Peyer's patch (tissue), 4 donors: ENCODE data around the gene MRM1.

Experiments
- CTCF ChIP-seq, 6 experiments: fragments of 450-650 bp in 4 of 6; fragments of 200-600 bp in 2 of 6; sonication (generic) in 1 of 6; IDR thresholded peaks; one replicate each; pipeline ENCODE4 v1.5.1; 2017 to 2019; ENCODE audit warnings: antibody characterized with exemption in 6 of 6, mild to moderate bottlenecking in 3 of 6, moderate library complexity in 1 of 6
- POLR2A ChIP-seq, 2 donors: fragments of 450-650 bp; IDR thresholded peaks; one replicate each; pipeline ENCODE4 v1.5.1; 2017; ENCODE audit warnings: antibody characterized with exemption in 2 of 2, mild to moderate bottlenecking in 2 of 2, moderate library complexity in 2 of 2

GRCh38 chr17:36583787-36584186 is 17.6 kb upstream of the MRM1 start:
- no peak for TF ChIP-seq CTCF (IDR thresholded peaks at IDR 0.05)
- no peak for TF ChIP-seq POLR2A (IDR thresholded peaks at IDR 0.05)
